GM18907 (cell line): ENCODE measurements around the gene MARCHF7.
"Not testable (repeated sequence)": the region's sequence is repeated elsewhere in the genome, so short reads cannot be mapped to it uniquely, and the experiment has no call there.

Experiments
- ATAC-seq: cut with Tn5 transposase; IDR thresholded peaks from one replicate; pipeline ENCODE4 v1.9.1; 2021; ENCODE audit warnings: mild to moderate bottlenecking, moderate library complexity; ENCODE audit not compliant: unreplicated experiment

MARCHF7 gene

GRCh38 chr2:159716409-159716808 is 4.1 kb downstream of the MARCHF7 start:
- ATAC-seq = not testable (repeated sequence)

GRCh38 chr2:159716857-159717256 is 4.6 kb downstream of the MARCHF7 start:
- ATAC-seq = no peak

- no peak for ATAC-seq
Measured at GRCh38 chr2:159720676-159721075, 8.4 kb downstream of the MARCHF7 start.

- ATAC-seq = no peak
Measured at GRCh38 chr2:159722580-159722979, 10.3 kb downstream of the MARCHF7 start.

- ATAC-seq = not testable (repeated sequence)
Measured at GRCh38 chr2:159724795-159725572, 12.7 kb downstream of the MARCHF7 start.

GRCh38 chr2:159725713-159726112 is 13.4 kb downstream of the MARCHF7 start:
- ATAC-seq = no peak

- no peak for ATAC-seq
Measured at GRCh38 chr2:159728629-159729028, 16.3 kb downstream of the MARCHF7 start.

GRCh38 chr2:159735648-159736047 is 23.3 kb downstream of the MARCHF7 start:
- ATAC-seq = no peak

GRCh38 chr2:159736048-159736447 is 23.7 kb downstream of the MARCHF7 start:
- ATAC-seq = no peak

GRCh38 chr2:159737292-159737916 is 25.1 kb downstream of the MARCHF7 start:
- no peak for ATAC-seq

GRCh38 chr2:159737917-159738296 is 25.6 kb downstream of the MARCHF7 start:
- no peak for ATAC-seq

GRCh38 chr2:159738509-159739390 is 26.4 kb downstream of the MARCHF7 start:
- no peak for ATAC-seq

GRCh38 chr2:159742846-159743245 is 30.5 kb downstream of the MARCHF7 start:
- ATAC-seq = no peak

GRCh38 chr2:159744363-159744762 is 32.1 kb downstream of the MARCHF7 start:
- ATAC-seq = no peak

GRCh38 chr2:159745237-159745636 is 32.9 kb downstream of the MARCHF7 start:
- ATAC-seq = not testable (repeated sequence)

- ATAC-seq = no peak
Measured at GRCh38 chr2:159748089-159748488, 35.8 kb downstream of the MARCHF7 start.

- no peak for ATAC-seq
Measured at GRCh38 chr2:159750873-159751272, 38.6 kb downstream of the MARCHF7 start.

- no peak for ATAC-seq
Measured at GRCh38 chr2:159753797-159754196, 41.5 kb downstream of the MARCHF7 start.

GRCh38 chr2:159755014-159755413 is 42.7 kb downstream of the MARCHF7 start:
- no peak for ATAC-seq

GRCh38 chr2:159755788-159756187 is 43.5 kb downstream of the MARCHF7 start:
- ATAC-seq = no peak

- no peak for ATAC-seq
Measured at GRCh38 chr2:159758239-159758638, 45.9 kb downstream of the MARCHF7 start.
